PC-3 (cell line): ENCODE data around the gene BZW1. TPM values are rescaled to one million over a fixed set of nuclear protein-coding genes. Genes with fewer than 3 reads are reported as not detected.

ENCODE experiments used
- ATAC-seq: fragments of 200-7000 bp; cut with Tn5 transposase; 2 replicates; pipeline ENCODE4 v1.9.1; 2020; ENCODE audit warnings: mild to moderate bottlenecking, moderate library complexity
- BruUV-seq: library from RNA; stranded (reverse); fragments of 400-500 nt; replicated peaks from 2 replicates; lab custom pipeline; 2021; lab: Mats Ljungman, UMichigan
- CTCF ChIA-PET: fragments of 300-600 bp; sonication (Branson Sonifier 250); formaldehyde crosslinking; loops from one replicate; lab custom pipeline; 2022; ENCODE audit warnings: antibody characterized with exemption; lab: Charles Lee
- POLR2A ChIA-PET: fragments of 300-600 bp; sonication (Branson Sonifier 250); formaldehyde crosslinking; loops from one replicate; lab custom pipeline; 2022; ENCODE audit warnings: antibody characterized with exemption; ENCODE audit not compliant: unreplicated experiment; lab: Charles Lee
- DNase-seq: peaks from one replicate; pipeline ENCODE4 v3.0.0-alpha.2; 2015
- H2AFZ ChIP-seq: fragments of 300-600 bp; sonication (generic); 2 replicates; pipeline ENCODE4 v1.6.0; 2016; ENCODE audit warnings: antibody characterized with exemption, low read length
- H3F3A ChIP-seq: fragments of 300-600 bp; sonication (generic); one replicate; pipeline ENCODE4 v1.6.0; 2017; ENCODE audit warnings: antibody characterized with exemption, low read length, control low read depth, mild to moderate bottlenecking; ENCODE audit not compliant: unreplicated experiment
- H3K27ac ChIP-seq: fragments of 300-600 bp; sonication (generic); 2 replicates; pipeline ENCODE4 v1.5.1; 2016; ENCODE audit warnings: mild to moderate bottlenecking, low read length
- H3K27me3 ChIP-seq: fragments of 300-600 bp; sonication (generic); 2 replicates; pipeline ENCODE4 v1.6.1; 2016; ENCODE audit warnings: low read length, mixed read lengths
- H3K36me3 ChIP-seq: fragments of 300-600 bp; sonication (generic); 2 replicates; pipeline ENCODE4 v1.6.1; 2016; ENCODE audit warnings: low read depth, mixed run types, low read length, mixed read lengths
- H3K4me1 ChIP-seq: fragments of 300-600 bp; sonication (generic); 2 replicates; pipeline ENCODE4 v1.5.1; 2016; ENCODE audit warnings: low read length; ENCODE audit not compliant: insufficient read depth
- H3K4me2 ChIP-seq: fragments of 300-600 bp; sonication (generic); 2 replicates; pipeline ENCODE4 v1.6.0; 2016; ENCODE audit warnings: low read length
- H3K4me3 ChIP-seq: fragments of 300-600 bp; sonication (generic); 2 replicates; pipeline ENCODE4 v1.5.1; 2016; ENCODE audit warnings: mild to moderate bottlenecking, low read length, mixed read lengths
- H3K79me2 ChIP-seq: fragments of 300-600 bp; sonication (generic); 2 replicates; pipeline ENCODE4 v1.6.1; 2017; ENCODE audit warnings: low read length, mixed read lengths
- H3K9ac ChIP-seq: fragments of 300-600 bp; sonication (generic); 2 replicates; pipeline ENCODE4 v1.6.0; 2016; ENCODE audit warnings: mild to moderate bottlenecking, low read length
- H3K9me2 ChIP-seq: fragments of 300-600 bp; sonication (generic); replicated peaks from 2 replicates; pipeline ENCODE4 v1.6.1; 2016; ENCODE audit warnings: mixed run types, low read length, mixed read lengths
- H3K9me3 ChIP-seq: fragments of 300-600 bp; sonication (generic); 2 replicates; pipeline ENCODE4 v1.6.1; 2016; ENCODE audit warnings: low read length, mixed read lengths
- H4K20me1 ChIP-seq: fragments of 300-600 bp; sonication (generic); 2 replicates; pipeline ENCODE4 v1.6.1; 2016; ENCODE audit warnings: low read length, mixed read lengths
- EZH2 ChIP-seq: fragments of 300-600 bp; sonication (generic); IDR thresholded peaks from one replicate; pipeline ENCODE4 v1.6.1; 2017; ENCODE audit warnings: antibody characterized with exemption, mild to moderate bottlenecking, low read length; ENCODE audit not compliant: unreplicated experiment
- EZH2phosphoT487 ChIP-seq: fragments of 300-600 bp; sonication (generic); IDR thresholded peaks from 2 replicates; pipeline ENCODE4 v1.6.1; 2018; ENCODE audit warnings: mild to moderate bottlenecking, antibody characterized with exemption, low read length, borderline replicate concordance
- intact Hi-C: fragments of 100-400 bp; cut with micrococcal nuclease; formaldehyde crosslinking; loops from 2 replicates; pipeline ENCODE4 v1.9.0; 2023
- total RNA-seq: library from RNA; depleted of rRNA; stranded (reverse); fragments of >200 nt; gene quantifications from 2 replicates; pipeline ENCODE4 v1.2.3, GENCODE V29; 2014
- TF ChIP-seq, protein P1 (sequence below): fragments of 300-600 bp; sonication (generic); conservative IDR thresholded peaks from 2 replicates; pipeline ENCODE4 v1.5.1; 2017; ENCODE audit warnings: antibody characterized with exemption, low read depth, mild to moderate bottlenecking, low read length

The BZW1 gene
- total RNA-seq, 1 experiment from 2014 or later: 626 TPM

DNA sequence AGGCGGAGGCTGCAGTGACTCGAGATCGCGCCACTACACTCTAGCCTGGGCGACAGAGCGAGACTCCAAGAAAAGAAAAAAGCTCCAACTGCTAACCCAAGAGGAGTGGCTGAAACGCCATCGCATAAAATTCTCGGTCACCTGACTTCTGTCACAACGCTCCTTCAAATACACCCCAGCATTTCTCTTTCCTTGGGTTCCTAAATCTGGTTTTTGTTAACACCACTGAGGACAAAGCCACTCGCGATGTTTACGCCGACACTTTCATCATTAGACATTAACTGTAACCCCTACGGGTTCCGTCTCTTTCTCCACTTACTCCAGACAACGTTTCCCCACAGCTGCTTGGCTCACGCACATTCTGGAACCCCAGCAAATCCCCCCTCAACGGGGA, 52.1 kb downstream of the BZW1 start:
- Histone ChIP-seq H3K9me2 (no peaks in the 10 kb centered on the region), H3K27me3 (no peaks in the 10 kb centered on the region), H2AFZ (peak overlapping the region; percentile 85), H3F3A (peaks cover 7% of the 10 kb centered on the region), H3K4me1 (peaks cover 26% of the 10 kb centered on the region), H4K20me1 (peaks cover 39% of the 10 kb centered on the region), H3K4me3 (peak overlapping the region; percentile 93), H3K9me3 (no peaks in the 10 kb centered on the region), H3K36me3 (peaks cover 37% of the 10 kb centered on the region), H3K4me2 (peak overlapping the region; percentile 83), H3K79me2 (peaks cover 57% of the 10 kb centered on the region), H3K27ac (peak overlapping the region; percentile 76), H3K9ac (peak overlapping the region; percentile 95)
- DNase-seq (peak; percentile 8), ATAC-seq (no peak)
- ChIA-PET CTCF (no interaction called here), POLR2A (interaction anchor here (0.6 to 1.0 kb wide), 3 partner anchors 25 to 54 kb away, joined by 3 to 5 read pairs (median 4); partner anchors contain the start of genes NIF3L1 and PPIL3)
- intact Hi-C loops: loop anchor here (1.0 to 2.0 kb wide), 2 partner anchors 25 to 150 kb away; partner anchors contain the start of genes NIF3L1 and PPIL3
- TF ChIP-seq, protein P1, sequence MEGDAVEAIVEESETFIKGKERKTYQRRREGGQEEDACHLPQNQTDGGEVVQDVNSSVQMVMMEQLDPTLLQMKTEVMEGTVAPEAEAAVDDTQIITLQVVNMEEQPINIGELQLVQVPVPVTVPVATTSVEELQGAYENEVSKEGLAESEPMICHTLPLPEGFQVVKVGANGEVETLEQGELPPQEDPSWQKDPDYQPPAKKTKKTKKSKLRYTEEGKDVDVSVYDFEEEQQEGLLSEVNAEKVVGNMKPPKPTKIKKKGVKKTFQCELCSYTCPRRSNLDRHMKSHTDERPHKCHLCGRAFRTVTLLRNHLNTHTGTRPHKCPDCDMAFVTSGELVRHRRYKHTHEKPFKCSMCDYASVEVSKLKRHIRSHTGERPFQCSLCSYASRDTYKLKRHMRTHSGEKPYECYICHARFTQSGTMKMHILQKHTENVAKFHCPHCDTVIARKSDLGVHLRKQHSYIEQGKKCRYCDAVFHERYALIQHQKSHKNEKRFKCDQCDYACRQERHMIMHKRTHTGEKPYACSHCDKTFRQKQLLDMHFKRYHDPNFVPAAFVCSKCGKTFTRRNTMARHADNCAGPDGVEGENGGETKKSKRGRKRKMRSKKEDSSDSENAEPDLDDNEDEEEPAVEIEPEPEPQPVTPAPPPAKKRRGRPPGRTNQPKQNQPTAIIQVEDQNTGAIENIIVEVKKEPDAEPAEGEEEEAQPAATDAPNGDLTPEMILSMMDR: no peak
- TF ChIP-seq EZH2phosphoT487: no peak
- BruUV-seq: TSS peak; percentile 34

DNA sequence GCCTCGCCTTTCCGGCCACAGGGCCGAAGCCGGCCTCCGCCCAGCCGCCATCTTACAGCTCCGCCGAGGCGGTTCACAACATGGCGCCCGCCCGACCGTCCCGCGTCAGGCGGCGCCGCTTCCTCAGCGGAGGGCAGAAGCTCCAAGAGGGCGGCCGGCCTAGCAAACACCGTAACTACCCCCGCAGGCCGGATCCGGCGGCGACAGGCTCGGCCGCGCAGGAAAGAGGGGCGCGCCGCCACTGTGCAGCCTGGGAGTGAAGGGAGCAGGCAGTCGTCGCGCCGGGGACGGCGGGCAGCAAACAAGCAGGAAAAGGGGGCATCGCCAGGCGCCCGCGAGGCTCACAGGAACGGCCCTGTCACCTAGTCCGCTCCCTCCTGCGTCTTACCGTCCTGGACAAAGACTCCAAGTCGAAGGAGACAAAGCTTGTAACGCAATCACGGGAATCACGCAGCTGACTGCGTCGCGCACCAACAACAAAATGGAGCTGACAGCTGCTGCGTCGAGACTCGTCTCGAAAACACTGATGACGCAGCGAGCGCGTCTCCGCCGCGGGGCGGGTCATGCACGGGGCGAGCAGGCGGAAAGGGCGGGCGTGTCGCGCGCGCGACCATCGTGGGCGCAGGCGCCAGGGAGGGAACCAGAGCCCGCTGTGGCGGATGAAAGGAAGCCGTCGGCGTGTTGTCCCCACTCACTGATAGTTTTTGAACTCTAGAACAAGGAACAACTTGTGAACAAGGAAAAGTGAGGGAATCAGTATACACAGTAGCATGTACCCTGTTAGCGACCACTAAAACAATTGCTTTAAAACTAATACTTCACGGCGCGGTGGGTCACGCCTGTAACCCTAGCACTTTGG, 52.7 kb downstream of the BZW1 start, which contains the start of gene CLK1:
TSS of gene CLK1 (minus strand) at position 483 of the 859 bp plus-strand sequence. CDS start 2,796 bp downstream, outside the sequence.
- peak within 1 kb of the TSS; percentile 95 for H3K9ac ChIP-seq
- BruUV-seq: no TSS peak
- H3K9me2 ChIP-seq: no peaks in the 10 kb centered on the region
- H2AFZ ChIP-seq: peak within 1 kb of the TSS; percentile 85
- H4K20me1 ChIP-seq: peaks cover 38% of the 10 kb centered on the region
- H3K9me3 ChIP-seq: no peaks in the 10 kb centered on the region
- peak within 1 kb of the TSS; percentile 76 for H3K27ac ChIP-seq
- peak; percentile 96 for DNase-seq
- peak; percentile 84 for ATAC-seq
- no peaks in the 10 kb centered on the region for H3K27me3 ChIP-seq
- peak within 1 kb of the TSS; percentile 83 for H3K4me2 ChIP-seq
- H3K79me2 ChIP-seq: peaks cover 51% of the 10 kb centered on the region
- H3K36me3 ChIP-seq: peaks cover 31% of the 10 kb centered on the region
- peaks cover 7% of the 10 kb centered on the region for H3F3A ChIP-seq
- H3K4me1 ChIP-seq: peaks cover 26% of the 10 kb centered on the region
- TF ChIP-seq, protein P1: no peak
- TF ChIP-seq EZH2 (no peak), EZH2phosphoT487 (no peak)
- POLR2A ChIA-PET: interaction anchor here (0.6 to 1.0 kb wide), 5 partner anchors 18 to 148 kb away, joined by 3 to 5 read pairs (median 3); partner anchors contain the start of genes NIF3L1 and PPIL3
- intact Hi-C loops: loop anchor here (1.0 to 2.0 kb wide), 2 partner anchors 24 to 151 kb away; partner anchors contain the start of genes NIF3L1 and PPIL3
- peak within 1 kb of the TSS; percentile 93 for H3K4me3 ChIP-seq
- CTCF ChIA-PET: interaction anchor here (0.6 to 0.9 kb wide), 2 partner anchors 25 to 129 kb away, joined by 3 read pairs; partner anchors contain the start of gene NIF3L1
